HG03342 (cell line): Measurements from ENCODE around the gene ME3.

Experiments
- ATAC-seq: cut with Tn5 transposase; IDR thresholded peaks from one replicate; pipeline ENCODE4 v1.9.1; 2021; ENCODE audit warnings: mild to moderate bottlenecking, moderate library complexity; ENCODE audit not compliant: unreplicated experiment

ME3 gene

DNA sequence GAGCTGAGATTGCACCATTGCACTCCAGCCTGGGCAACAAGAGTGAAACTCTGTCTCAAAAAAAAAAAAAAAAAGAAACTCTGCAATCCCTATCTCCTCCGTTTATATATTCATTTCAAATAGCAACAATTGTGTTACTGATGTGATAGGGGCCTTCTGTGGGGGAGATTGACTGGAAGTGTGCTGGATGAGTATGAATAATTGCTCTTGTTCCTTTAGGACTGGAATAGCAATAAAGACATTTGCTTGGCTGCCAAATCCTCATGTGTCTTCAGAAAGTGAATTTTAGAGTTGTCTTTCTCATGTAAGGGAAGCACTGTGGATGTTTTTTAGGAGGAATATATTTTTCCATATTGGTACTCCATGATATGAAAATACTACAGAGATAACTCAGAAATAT lies 21.1 kb upstream of the ME3 start:
- no peak for ATAC-seq

GRCh38 chr11:86692746-86693145 lies 20.3 kb upstream of the ME3 start:
- no peak for ATAC-seq

GRCh38 chr11:86692317-86692716 lies 19.9 kb upstream of the ME3 start:
- no peak for ATAC-seq

GRCh38 chr11:86688398-86689179 lies 16.2 kb upstream of the ME3 start:
- peak; percentile 68 for ATAC-seq

GRCh38 chr11:86687185-86687778 lies 14.9 kb upstream of the ME3 start:
- ATAC-seq, result no peak

DNA sequence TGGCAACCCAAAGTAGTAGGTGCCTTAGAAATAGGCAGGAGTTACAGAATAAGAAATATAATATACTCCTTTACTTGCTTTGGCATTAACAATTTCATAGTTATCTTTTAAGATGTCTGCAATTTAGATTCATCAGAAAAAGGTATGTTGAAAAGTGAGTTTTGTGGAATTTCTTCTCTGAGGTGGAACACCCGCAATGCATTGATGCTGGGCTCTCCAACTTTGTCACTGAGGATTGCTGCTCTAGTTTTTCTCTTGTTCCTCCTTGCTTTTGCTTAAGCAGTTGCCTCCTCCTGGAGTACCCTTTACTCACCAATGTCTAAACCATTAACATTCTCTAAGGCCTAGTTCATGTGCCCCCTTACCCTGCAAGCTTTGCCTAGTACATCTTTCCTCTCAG lies 14.1 kb upstream of the ME3 start:
- no peak for ATAC-seq

DNA sequence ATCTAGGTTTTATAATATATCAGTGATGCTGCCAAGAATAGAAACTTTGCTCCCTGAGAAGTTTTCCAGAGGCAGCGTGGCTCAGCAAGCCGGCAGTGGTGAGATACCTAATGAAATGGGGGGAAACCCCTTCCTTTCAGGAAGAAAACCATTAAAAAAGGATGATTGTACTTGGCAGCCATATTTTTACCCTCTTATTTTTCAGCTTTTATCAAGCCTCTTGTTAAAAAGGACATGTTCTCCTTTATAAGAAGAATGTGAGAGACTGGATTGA lies 9.0 kb upstream of the ME3 start:
- no peak for ATAC-seq

DNA sequence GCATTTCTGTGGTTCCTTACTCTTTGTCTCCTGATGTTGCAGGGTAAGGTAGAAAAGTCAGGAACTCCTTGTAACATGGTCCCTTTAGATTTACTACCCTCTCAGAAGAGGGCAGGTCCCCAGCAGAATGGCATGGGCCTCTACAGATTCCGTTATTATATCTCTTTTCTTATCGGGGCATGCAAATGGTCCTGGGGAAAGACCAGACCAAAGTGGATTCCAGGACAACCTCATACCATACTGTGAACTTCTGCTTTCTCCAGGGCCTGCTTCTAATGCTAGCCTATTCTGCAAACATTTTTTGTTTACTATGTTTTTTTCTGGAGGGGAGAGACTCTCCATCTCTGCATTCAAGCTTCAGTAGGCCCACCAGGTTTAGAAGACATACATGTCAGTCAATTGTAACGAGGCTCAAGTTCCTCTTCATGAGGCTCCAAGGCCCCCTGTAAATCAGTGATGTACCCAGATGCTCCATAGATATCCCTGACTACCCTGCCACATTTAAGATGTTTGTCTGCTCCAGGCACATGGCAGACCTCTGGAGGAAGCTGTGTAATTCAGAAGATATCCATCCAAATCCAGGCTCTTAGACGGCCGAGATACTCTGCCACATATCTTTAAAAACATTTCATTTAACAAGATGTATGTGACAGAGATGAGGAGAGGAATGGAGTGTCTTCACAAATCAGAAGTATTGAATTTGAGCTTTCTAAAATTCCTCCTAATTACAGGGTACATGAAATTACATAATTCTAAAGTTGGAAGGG lies 8.5 kb upstream of the ME3 start:
- ATAC-seq, result no peak

DNA sequence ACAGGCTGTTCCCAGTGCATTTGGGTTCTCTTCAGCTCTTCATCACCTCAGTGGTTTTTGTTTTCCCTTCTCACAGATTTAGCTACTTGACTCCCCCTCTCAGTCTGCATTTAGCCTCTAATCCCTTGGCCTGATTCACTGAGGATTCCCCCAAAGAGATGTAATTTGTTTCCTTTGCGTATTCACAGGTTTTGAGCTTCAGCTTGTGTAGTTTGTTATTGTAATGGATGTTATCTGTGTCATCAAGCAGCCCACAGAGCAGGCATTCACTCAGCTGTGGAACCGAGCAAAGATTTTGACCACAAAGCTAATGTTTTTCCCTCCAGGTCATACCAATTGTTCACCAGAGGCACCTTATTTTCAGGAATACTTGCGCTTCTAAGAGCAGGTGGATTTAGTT lies 6.4 kb upstream of the ME3 start:
- ATAC-seq, result no peak

DNA sequence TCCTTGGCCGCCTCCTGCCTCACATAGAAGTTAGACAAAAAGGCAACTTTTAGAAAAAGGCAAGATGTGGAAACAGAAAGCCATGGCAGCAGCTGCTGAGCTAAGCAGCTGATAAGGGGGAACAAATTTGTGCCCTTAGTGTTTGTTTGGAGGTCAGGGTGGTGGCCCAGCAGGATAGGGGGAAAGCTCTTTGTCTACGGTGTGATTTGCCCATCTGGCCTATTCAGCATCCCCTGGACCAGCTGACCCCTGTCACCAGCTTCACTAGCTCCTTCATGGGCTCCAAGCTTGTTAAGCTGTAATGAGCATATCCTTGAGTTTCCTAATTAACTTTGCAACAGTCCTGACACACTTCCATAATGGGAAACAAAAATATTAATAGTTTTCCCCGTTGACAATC lies 5.9 kb upstream of the ME3 start:
- no peak for ATAC-seq

DNA sequence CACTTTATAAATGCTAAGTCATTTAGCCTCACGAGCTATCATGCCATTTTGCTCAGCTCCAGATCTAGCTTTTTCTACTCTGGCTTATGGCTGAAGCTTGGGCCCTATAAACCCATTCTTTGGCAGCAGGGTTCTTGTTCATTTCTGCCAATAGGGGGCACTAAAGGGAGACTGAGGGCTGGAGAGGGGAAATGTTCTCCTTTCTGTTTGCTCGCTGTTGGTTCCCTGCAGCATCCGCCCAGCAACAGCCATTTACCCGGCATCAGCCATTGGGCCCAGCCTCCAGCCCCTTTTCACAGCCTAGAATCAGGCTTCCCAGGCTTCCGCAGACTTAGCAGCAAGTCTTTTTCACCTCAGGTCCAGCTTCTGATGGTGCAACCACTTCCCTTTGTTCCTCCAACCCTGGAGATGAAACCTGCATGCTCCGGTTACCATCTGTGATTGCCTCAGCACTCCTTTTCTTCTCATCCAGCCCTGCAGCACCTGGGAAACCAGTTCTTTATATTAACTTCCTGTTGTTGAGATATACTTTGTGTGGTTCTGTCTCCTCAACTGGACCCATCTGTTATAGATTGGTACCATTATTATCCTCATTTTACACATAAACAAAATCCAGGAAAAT lies 4.2 kb upstream of the ME3 start:
- ATAC-seq, result no peak

GRCh38 chr11:86676010-86676409 lies 3.6 kb upstream of the ME3 start:
- ATAC-seq, result no peak

DNA sequence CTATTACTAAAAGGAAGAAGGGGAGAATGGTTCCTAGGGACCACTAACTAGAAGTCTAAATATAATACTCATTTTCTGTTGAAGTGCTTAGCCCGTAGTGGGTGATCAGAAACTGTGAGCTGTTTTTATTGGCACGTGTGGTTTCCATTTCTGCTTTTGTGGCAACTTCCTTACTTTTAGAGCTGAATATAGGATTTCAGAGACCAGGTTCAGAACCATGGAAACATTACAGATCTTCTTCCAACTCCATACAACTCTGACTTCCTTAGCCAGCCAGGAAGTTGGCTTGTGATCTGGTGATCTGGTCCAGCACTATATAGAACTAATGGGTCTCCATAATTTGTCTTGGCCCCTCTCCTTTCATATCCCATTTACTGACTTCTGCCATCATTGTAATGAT lies 2.6 kb upstream of the ME3 start:
- no peak for ATAC-seq

- ATAC-seq, result no peak
These were observed 1.7 kb upstream of the ME3 start for GRCh38 chr11:86673872-86674750.

- no peak for ATAC-seq
These were observed 833 bp upstream of the ME3 start for GRCh38 chr11:86673055-86673843.

- ATAC-seq, result peak; percentile 18
These were observed 847 bp downstream of the ME3 start for GRCh38 chr11:86671531-86672006.

DNA sequence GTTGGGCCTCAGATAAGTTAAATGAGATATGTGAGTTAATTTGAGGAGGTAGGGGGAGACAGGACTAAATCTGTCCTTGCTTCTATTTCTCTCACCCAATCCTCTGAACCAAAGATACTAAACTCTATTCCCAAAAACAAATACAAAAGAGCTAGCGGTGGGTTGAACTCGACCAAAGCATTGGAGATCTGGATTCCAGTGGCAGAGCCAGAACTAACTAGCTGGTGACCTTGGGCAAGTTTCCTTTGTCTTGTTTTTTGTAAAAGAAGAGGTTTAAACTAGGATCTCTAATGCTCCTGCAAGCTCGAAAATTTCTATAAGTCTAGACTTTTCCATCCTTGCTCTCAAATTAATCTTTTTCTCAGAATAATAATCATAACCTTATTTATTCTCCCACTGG lies 1.5 kb downstream of the ME3 start:
- no peak for ATAC-seq

- no peak for ATAC-seq
These were observed 2.2 kb downstream of the ME3 start for GRCh38 chr11:86670181-86670580.

GRCh38 chr11:86669424-86669823 lies 3.0 kb downstream of the ME3 start:
- ATAC-seq, result no peak

GRCh38 chr11:86668929-86669328 lies 3.5 kb downstream of the ME3 start:
- no peak for ATAC-seq
